ENCODE measurements around the gene TDRD9. TPM values are rescaled to one million over a fixed set of nuclear protein-coding genes. Genes with fewer than 3 reads are reported as not detected.

Gene TDRD9
- total RNA-seq, 6 donors from 2014 or later: 3.1 to 7.9 (median 5.1) TPM

DNA sequence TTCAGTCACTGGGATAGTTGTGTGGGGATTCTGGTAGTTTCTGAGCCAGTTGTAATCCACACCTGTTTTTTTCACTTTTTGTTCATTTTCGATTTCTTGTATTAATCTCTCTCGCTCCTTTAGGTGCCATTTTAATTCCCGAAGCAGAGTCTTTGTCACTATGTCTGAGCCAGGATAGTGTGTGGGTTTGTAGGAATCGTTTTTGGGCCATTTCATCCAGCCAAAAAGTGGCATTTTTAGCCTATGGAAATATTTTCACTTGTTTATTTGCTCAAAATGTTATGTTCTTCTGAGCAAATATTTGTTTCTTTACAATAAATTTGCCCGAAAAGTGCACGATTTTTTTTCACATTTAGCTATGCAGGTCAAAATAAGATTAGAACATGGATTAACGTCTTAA is 13.2 kb downstream of the TDRD9 start:
- Histone ChIP-seq H3K4me1 (no peaks in the 10 kb centered on the region), H3K4me3 (no peak overlapping the region), H3K27me3 (no peaks in the 10 kb centered on the region), H3K36me3 (no peaks in the 10 kb centered on the region), H3K27ac (no peak overlapping the region), H3K9me3 (no peaks in the 10 kb centered on the region)
- TF ChIP-seq POLR2A (IDR thresholded peaks at IDR 0.05) (no peak), EP300 (IDR thresholded peaks at IDR 0.05) (no peak), POLR2AphosphoS5 (IDR thresholded peaks at IDR 0.05) (no peak)
- TF ChIP-seq, protein P1, sequence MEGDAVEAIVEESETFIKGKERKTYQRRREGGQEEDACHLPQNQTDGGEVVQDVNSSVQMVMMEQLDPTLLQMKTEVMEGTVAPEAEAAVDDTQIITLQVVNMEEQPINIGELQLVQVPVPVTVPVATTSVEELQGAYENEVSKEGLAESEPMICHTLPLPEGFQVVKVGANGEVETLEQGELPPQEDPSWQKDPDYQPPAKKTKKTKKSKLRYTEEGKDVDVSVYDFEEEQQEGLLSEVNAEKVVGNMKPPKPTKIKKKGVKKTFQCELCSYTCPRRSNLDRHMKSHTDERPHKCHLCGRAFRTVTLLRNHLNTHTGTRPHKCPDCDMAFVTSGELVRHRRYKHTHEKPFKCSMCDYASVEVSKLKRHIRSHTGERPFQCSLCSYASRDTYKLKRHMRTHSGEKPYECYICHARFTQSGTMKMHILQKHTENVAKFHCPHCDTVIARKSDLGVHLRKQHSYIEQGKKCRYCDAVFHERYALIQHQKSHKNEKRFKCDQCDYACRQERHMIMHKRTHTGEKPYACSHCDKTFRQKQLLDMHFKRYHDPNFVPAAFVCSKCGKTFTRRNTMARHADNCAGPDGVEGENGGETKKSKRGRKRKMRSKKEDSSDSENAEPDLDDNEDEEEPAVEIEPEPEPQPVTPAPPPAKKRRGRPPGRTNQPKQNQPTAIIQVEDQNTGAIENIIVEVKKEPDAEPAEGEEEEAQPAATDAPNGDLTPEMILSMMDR (IDR thresholded peaks at IDR 0.05): no peak
- ATAC-seq (ENCODE audit: low FRiP score in 2 of 2) (no peak), DNase-seq (no peak)
- WGBS, 2 donors: 81 to 82% methylated on average over 7 of the region's 7 CpGs

GRCh38 chr14:103941973-103942736 is 13.9 kb downstream of the TDRD9 start, which contains the start of gene RD3L:
TSS of gene RD3L (minus strand) at chr14:103942529. CDS start at chr14:103941695, 834 bp downstream.
- ATAC-seq (ENCODE audit: low FRiP score in 2 of 2) (no peak), DNase-seq (no peak)
- Histone ChIP-seq H3K27me3 (no peaks in the 10 kb centered on the region), H3K27ac (no peak within 1 kb of the TSS), H3K9me3 (peaks cover 0 to 4% (median 0%) of the 10 kb centered on the region in 4 donors), H3K4me1 (no peaks in the 10 kb centered on the region), H3K4me3 (no peak within 1 kb of the TSS), H3K36me3 (no peaks in the 10 kb centered on the region)
- WGBS, 2 donors: 79 to 82% methylated on average over 14 of the region's 14 CpGs
- TF ChIP-seq POLR2A (IDR thresholded peaks at IDR 0.05) (no peak), EP300 (IDR thresholded peaks at IDR 0.05) (no peak), POLR2AphosphoS5 (IDR thresholded peaks at IDR 0.05) (no peak)
- TF ChIP-seq, protein P1 (IDR thresholded peaks at IDR 0.05): no peak

GRCh38 chr14:103943673-103944072 is 15.4 kb downstream of the TDRD9 start:
- H3K4me3 ChIP-seq: no peak overlapping the region
- WGBS, 2 donors: 57 to 70% methylated on average over 5 of the region's 5 CpGs
- ATAC-seq (ENCODE audit: low FRiP score in 2 of 2): no peak
- no peak for DNase-seq
- H3K27me3 ChIP-seq: no peaks in the 10 kb centered on the region
- peaks cover 0 to 4% (median 0%) of the 10 kb centered on the region in 4 donors for H3K9me3 ChIP-seq
- TF ChIP-seq POLR2AphosphoS5 (IDR thresholded peaks at IDR 0.05) (no peak), EP300 (IDR thresholded peaks at IDR 0.05) (no peak), POLR2A (IDR thresholded peaks at IDR 0.05) (no peak)
- TF ChIP-seq, protein P1 (IDR thresholded peaks at IDR 0.05): no peak
- no peaks in the 10 kb centered on the region for H3K4me1 ChIP-seq
- H3K27ac ChIP-seq: no peak overlapping the region
- no peaks in the 10 kb centered on the region for H3K36me3 ChIP-seq

GRCh38 chr14:103946975-103947374 is 18.7 kb downstream of the TDRD9 start:
- Histone ChIP-seq H3K27ac (no peak overlapping the region), H3K36me3 (no peaks in the 10 kb centered on the region), H3K4me1 (no peaks in the 10 kb centered on the region), H3K27me3 (no peaks in the 10 kb centered on the region), H3K9me3 (peaks cover 0 to 4% (median 0%) of the 10 kb centered on the region in 4 donors), H3K4me3 (no peak overlapping the region)
- no peak for DNase-seq
- ATAC-seq (ENCODE audit: low FRiP score in 2 of 2): no peak
- TF ChIP-seq POLR2AphosphoS5 (IDR thresholded peaks at IDR 0.05) (no peak), EP300 (IDR thresholded peaks at IDR 0.05) (no peak), POLR2A (IDR thresholded peaks at IDR 0.05) (no peak)
- TF ChIP-seq, protein P1 (IDR thresholded peaks at IDR 0.05): no peak
- WGBS, 2 donors: 89 to 95% methylated on average over 2 of the region's 2 CpGs
